Lung (tissue), 12 donors: ENCODE data around the gene LYPD5. TPM values are rescaled to one million over a fixed set of nuclear protein-coding genes. Genes with fewer than 3 reads are reported as not detected.

Experiments used
- ATAC-seq: fragments of 200-7000 bp; cut with Tn5 transposase; one replicate; pipeline ENCODE4 v1.9.1; 2020; ENCODE audit warnings: moderate number of reproducible peaks; ENCODE audit not compliant: insufficient read depth, low FRiP score
- DNase-seq, 3 donors: peaks; one replicate each; pipeline ENCODE4 v3.0.0-alpha.2; 2013 to 2017
- H3K27ac ChIP-seq, 2 donors: one replicate each; pipeline ENCODE4 v1.5.1; 2013; ENCODE audit warnings: mild to moderate bottlenecking in 2 of 2, moderate library complexity in 2 of 2, control low read depth in 1 of 2, inconsistent platforms in 1 of 2, low read depth in 1 of 2, low read length in 1 of 2
- H3K27me3 ChIP-seq, 3 donors: one replicate each; pipeline ENCODE4 v1.5.1; 2013; ENCODE audit warnings: low read length in 2 of 3; ENCODE audit not compliant: control insufficient read depth in 3 of 3, insufficient read depth in 3 of 3
- H3K36me3 ChIP-seq, 4 donors: one replicate each; pipeline ENCODE4 v1.5.1; 2013; ENCODE audit warnings: low read length in 4 of 4, mild to moderate bottlenecking in 1 of 4, moderate library complexity in 1 of 4; ENCODE audit not compliant: control insufficient read depth in 4 of 4, insufficient read depth in 4 of 4
- H3K4me1 ChIP-seq, 5 donors: one replicate each; pipeline ENCODE4 v1.5.1; 2013; ENCODE audit warnings: low read length in 5 of 5, mild to moderate bottlenecking in 2 of 5, moderate library complexity in 1 of 5; ENCODE audit not compliant: control insufficient read depth in 5 of 5, insufficient read depth in 5 of 5
- H3K4me3 ChIP-seq: one replicate; pipeline ENCODE4 v1.5.1; 2013; ENCODE audit warnings: mild to moderate bottlenecking, control low read depth, moderate library complexity
- H3K9ac ChIP-seq, 2 donors: one replicate each; pipeline ENCODE4 v1.5.1; 2013; ENCODE audit warnings: low read length in 2 of 2, control low read depth in 1 of 2; ENCODE audit not compliant: insufficient read depth in 1 of 2
- H3K9me3 ChIP-seq, 4 donors: one replicate each; pipeline ENCODE4 v1.5.1; 2013; ENCODE audit warnings: low read length in 3 of 4, mild to moderate bottlenecking in 1 of 4, moderate library complexity in 1 of 4; ENCODE audit not compliant: control insufficient read depth in 4 of 4, insufficient read depth in 3 of 4
- WGBS, 2 donors: extraction: QIAGEN DNeasy Blood & Tissue Kit; methylation state at CpG; one replicate each; pipeline ENCODE4 v1.1.7; 2013; 5-methylcytosine and 5-hydroxymethylcytosine counted together
- polyA plus RNA-seq, 2 donors: library from polyadenylated mRNA; stranded (reverse); fragments of 200-250 nt; gene quantifications; one replicate each; pipeline ENCODE4 v1.2.1, GENCODE V29; 2013
- total RNA-seq, 2 donors: library from RNA; depleted of rRNA in 1 of 2; stranded (reverse); fragments of >200 nt in 1 of 2; gene quantifications; one replicate each; pipeline ENCODE4 v1.2.1, GENCODE V29; 2014 to 2021
- TF ChIP-seq, protein P1 (sequence below): IDR thresholded peaks from 2 replicates; pipeline ENCODE4 v1.5.1; 2012; ENCODE audit warnings: mild to moderate bottlenecking; ENCODE audit errors: control extremely low read depth, extremely low read depth
- donor health status: control.
- donor health status: control.
- donor health status: Bipolar disorder and iron deficiency.
- donor health status: healthy.
- donor health status: DM: yes; HTN: yes; CAD: no.

Gene LYPD5
- total and polyA plus RNA-seq, 4 donors, result 0.51 to 8.1 (median 2.9) TPM

DNA sequence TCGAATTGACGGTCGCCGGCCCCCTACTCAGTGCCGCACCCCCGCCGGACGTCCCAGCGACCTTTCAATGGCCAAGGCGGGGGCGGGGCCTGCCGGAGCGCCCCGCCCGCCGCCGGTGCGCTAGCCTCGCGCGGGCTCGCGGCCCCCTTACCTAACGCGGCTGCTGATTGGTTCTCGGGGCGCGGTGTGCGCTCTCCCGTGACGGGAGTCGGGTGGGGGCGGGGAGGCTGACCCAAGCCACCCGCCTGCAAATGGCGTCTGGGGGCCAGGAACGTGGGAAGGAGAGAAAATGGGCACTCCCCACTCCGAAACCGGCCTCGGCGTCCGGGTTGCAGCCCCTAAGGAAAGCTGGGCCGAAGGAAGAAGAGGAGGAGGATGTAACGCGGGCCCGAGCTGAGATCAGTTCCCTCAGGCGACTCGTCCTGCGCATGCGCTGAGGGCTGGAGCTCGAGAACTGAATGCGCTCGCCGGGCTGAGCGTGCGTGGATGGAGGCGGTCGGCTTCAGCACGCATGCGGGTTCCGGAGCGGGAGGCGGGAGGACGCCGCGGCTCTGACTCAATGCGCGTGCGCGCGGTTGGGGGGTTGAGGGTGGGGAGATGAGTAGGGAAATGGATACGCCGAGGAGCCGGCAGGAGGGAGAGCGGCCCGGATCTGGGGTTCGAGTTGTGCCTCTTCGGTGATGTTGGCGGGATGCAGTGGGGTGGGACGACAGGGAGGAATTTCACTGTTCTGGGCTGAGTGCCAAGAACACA lies 47.6 kb downstream of the LYPD5 start, which contains the start of gene SMG9:
SMG9 (minus strand) TSS at position 460 of the 753 bp plus-strand sequence. CDS start 4,221 bp downstream, outside the sequence.
- Histone ChIP-seq H3K9me3 (no peaks in the 10 kb centered on the region), H3K4me1 (peaks cover 0 to 11% (median 4%) of the 10 kb centered on the region in 5 donors), H3K9ac (peak within 1 kb of the TSS; percentile 87 to 91), H3K36me3 (peaks cover 4 to 14% (median 8%) of the 10 kb centered on the region in 4 donors), H3K27me3 (no peaks in the 10 kb centered on the region), H3K27ac (peak within 1 kb of the TSS; percentile 96 to 97), H3K4me3 (peak within 1 kb of the TSS; percentile 55)
- ATAC-seq (peak; percentile 89), DNase-seq (peak; percentile 99 to 100 (median 99))
- 0 to 1% methylated on average over 71 to 79 of the region's 79 CpGs for WGBS, 2 donors
- TF ChIP-seq, protein P1, sequence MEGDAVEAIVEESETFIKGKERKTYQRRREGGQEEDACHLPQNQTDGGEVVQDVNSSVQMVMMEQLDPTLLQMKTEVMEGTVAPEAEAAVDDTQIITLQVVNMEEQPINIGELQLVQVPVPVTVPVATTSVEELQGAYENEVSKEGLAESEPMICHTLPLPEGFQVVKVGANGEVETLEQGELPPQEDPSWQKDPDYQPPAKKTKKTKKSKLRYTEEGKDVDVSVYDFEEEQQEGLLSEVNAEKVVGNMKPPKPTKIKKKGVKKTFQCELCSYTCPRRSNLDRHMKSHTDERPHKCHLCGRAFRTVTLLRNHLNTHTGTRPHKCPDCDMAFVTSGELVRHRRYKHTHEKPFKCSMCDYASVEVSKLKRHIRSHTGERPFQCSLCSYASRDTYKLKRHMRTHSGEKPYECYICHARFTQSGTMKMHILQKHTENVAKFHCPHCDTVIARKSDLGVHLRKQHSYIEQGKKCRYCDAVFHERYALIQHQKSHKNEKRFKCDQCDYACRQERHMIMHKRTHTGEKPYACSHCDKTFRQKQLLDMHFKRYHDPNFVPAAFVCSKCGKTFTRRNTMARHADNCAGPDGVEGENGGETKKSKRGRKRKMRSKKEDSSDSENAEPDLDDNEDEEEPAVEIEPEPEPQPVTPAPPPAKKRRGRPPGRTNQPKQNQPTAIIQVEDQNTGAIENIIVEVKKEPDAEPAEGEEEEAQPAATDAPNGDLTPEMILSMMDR, result no peak

DNA sequence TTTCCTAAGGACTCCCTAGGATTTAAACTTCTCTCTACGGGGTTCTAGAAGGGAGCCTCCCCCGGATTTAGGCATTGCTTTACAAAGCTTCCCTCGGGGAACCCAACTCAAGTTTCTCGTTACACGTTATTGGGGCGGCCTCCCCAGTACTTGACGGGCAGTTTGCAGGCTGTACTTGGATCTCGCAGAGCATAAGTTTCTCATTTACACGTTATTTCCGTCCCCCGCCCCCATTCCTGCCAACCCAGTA lies 48.1 kb downstream of the LYPD5 start:
- 0% methylated on average over 11 of the region's 11 CpGs for WGBS, 2 donors
- peak overlapping the region; percentile 55 for H3K4me3 ChIP-seq
- DNase-seq, result no peak

DNA sequence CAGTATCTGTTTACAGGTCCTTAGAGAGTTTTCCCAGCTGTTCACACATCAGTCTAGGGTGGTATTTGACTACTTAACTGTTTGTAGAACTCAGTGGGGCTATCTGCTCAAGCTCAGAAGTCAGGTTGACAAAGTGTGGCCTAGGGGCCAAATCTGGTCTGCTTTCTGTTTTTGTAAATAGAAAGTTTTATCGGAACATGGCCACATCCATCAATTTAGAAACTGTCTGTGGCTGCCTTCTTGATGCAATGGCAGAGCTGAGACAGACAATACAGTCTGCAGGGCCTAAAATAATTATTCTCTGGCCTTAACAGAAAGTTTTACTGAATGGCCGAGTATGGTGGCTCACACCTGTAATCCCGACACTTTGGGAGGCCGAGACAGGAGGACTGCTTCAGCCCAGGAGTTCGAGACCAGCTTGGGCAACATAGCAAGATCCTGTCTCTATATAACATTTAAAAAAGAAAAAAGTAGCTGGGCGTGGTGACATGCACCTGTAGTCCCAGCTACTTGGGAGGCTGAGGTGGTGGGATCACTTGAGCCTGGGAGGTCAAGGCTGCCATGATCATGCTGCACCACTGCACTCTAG lies 49.9 kb downstream of the LYPD5 start:
- no peak for DNase-seq
- Histone ChIP-seq H3K36me3 (peaks cover 15 to 27% (median 22%) of the 10 kb centered on the region in 4 donors), H3K9ac (no peak overlapping the region), H3K4me1 (peaks cover 0 to 11% (median 4%) of the 10 kb centered on the region in 5 donors), H3K27ac (peak overlapping the region in 1 of 2 donors; percentile 3), H3K9me3 (no peaks in the 10 kb centered on the region), H3K4me3 (no peak overlapping the region), H3K27me3 (no peaks in the 10 kb centered on the region)
- whole genome bisulfite sequencing, 2 donors, result 93 to 97% methylated on average over 6 of the region's 6 CpGs
- ATAC-seq, result no peak
- TF ChIP-seq, protein P1, result no peak

More for the DNA sequence above, 48.1 kb downstream of the LYPD5 start:
- no peaks in the 10 kb centered on the region for H3K9me3 ChIP-seq
- H3K36me3 ChIP-seq, result peaks cover 4 to 19% (median 12%) of the 10 kb centered on the region in 4 donors
- H3K27ac ChIP-seq, result peak overlapping the region; percentile 96 to 97
- TF ChIP-seq, protein P1, result no peak
- peak overlapping the region; percentile 63 to 91 for H3K9ac ChIP-seq
- H3K27me3 ChIP-seq, result no peaks in the 10 kb centered on the region
- ATAC-seq, result no peak
- H3K4me1 ChIP-seq, result peaks cover 0 to 11% (median 4%) of the 10 kb centered on the region in 5 donors
